ENCODE measurements around the gene MFSD11.
"Not testable (repeated sequence)": the region's sequence is repeated elsewhere in the genome, so short reads cannot be mapped to it uniquely, and the experiment has no call there.

The MFSD11 gene

GRCh38 chr17:76726776-76727718 is 10.9 kb upstream of the MFSD11 start, which contains the start of gene METTL23:
Gene METTL23 (plus strand): TSS chr17:76726839. CDS start chr17:76729711, 2,872 bp downstream.
- DNase-seq (ENCODE audit: low read depth), result peak; percentile 71

GRCh38 chr17:76727745-76728456 is 10.0 kb upstream of the MFSD11 start:
- no peak for DNase-seq (ENCODE audit: low read depth)

GRCh38 chr17:76731800-76732733 is 5.9 kb upstream of the MFSD11 start:
- DNase-seq (ENCODE audit: low read depth), result not testable (repeated sequence)

- no peak for DNase-seq (ENCODE audit: low read depth)
Measured at GRCh38 chr17:76732734-76733617, 4.9 kb upstream of the MFSD11 start.

GRCh38 chr17:76733618-76733957 is 4.3 kb upstream of the MFSD11 start:
- no peak for DNase-seq (ENCODE audit: low read depth)

- no peak for DNase-seq (ENCODE audit: low read depth)
Measured at GRCh38 chr17:76734080-76734840, 3.7 kb upstream of the MFSD11 start.

GRCh38 chr17:76735006-76735405 is 2.9 kb upstream of the MFSD11 start:
- no peak for DNase-seq (ENCODE audit: low read depth)

- DNase-seq (ENCODE audit: low read depth), result no peak
Measured at GRCh38 chr17:76735586-76736348, 2.2 kb upstream of the MFSD11 start.

GRCh38 chr17:76736349-76737081 is 1.4 kb upstream of the MFSD11 start:
- DNase-seq (ENCODE audit: low read depth), result peak; percentile 62

- peak; percentile 99 for DNase-seq (ENCODE audit: low read depth)
Measured at GRCh38 chr17:76737082-76737675, 740 bp upstream of the MFSD11 start, which contains the start of gene SRSF2. Gene SRSF2 (minus strand): TSS chr17:76737331. CDS start chr17:76737160, 171 bp downstream.

GRCh38 chr17:76738468-76738850 is 540 bp downstream of the MFSD11 start:
- DNase-seq (ENCODE audit: low read depth), result no peak

GRCh38 chr17:76739568-76740115 is 1.7 kb downstream of the MFSD11 start:
- not testable (repeated sequence) for DNase-seq (ENCODE audit: low read depth)

GRCh38 chr17:76740329-76741118 is 2.6 kb downstream of the MFSD11 start:
- DNase-seq (ENCODE audit: low read depth), result no peak

GRCh38 chr17:76742958-76743357 is 5.0 kb downstream of the MFSD11 start:
- DNase-seq (ENCODE audit: low read depth), result no peak

GRCh38 chr17:76744747-76745146 is 6.8 kb downstream of the MFSD11 start:
- DNase-seq (ENCODE audit: low read depth), result no peak

GRCh38 chr17:76745785-76746184 is 7.9 kb downstream of the MFSD11 start:
- not testable (repeated sequence) for DNase-seq (ENCODE audit: low read depth)

All from activated T-helper 1 cell treated with Interleukin-2 at 50 U/mL for 16 hours (primary cell).